ENCODE data around the gene SMAD1. TPM values are rescaled to one million over a fixed set of nuclear protein-coding genes. Genes with fewer than 3 reads are reported as not detected.

SMAD1 gene
- polyA plus RNA-seq, 1 experiment: 64.7 TPM

DNA sequence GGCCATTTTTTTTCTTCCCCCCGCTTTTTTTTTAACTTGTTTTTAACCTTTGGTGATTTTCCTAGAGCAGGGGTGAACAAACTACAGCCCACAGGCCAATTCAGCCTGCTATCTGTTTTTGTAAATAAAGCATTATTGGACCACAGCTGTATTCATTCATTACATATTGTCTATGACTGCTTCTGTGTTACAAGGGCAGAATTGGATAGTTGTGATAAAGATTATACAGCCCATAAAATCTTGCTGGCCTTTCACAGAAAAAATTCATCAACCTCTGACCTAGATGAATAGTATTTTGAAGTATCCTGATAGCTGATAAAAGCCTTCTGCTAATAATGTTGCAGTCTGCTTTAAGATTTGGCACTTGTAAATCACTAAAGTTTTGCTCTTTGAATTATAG is 63.4 kb downstream of the SMAD1 start:
- Histone ChIP-seq H3K9me3 (ENCODE audit: control insufficient read depth, insufficient read depth, low read length) (no peaks in the 10 kb centered on the region), H3K27me3 (ENCODE audit: control insufficient read depth, insufficient read depth, low read length) (no peaks in the 10 kb centered on the region), H3K27ac (ENCODE audit: low read depth, low read length) (no peak overlapping the region), H3K4me3 (ENCODE audit: low read depth, low read length) (no peak overlapping the region)
- no peak for DNase-seq (ENCODE audit: low read depth, low spot score)
- TF ChIP-seq, protein P1, sequence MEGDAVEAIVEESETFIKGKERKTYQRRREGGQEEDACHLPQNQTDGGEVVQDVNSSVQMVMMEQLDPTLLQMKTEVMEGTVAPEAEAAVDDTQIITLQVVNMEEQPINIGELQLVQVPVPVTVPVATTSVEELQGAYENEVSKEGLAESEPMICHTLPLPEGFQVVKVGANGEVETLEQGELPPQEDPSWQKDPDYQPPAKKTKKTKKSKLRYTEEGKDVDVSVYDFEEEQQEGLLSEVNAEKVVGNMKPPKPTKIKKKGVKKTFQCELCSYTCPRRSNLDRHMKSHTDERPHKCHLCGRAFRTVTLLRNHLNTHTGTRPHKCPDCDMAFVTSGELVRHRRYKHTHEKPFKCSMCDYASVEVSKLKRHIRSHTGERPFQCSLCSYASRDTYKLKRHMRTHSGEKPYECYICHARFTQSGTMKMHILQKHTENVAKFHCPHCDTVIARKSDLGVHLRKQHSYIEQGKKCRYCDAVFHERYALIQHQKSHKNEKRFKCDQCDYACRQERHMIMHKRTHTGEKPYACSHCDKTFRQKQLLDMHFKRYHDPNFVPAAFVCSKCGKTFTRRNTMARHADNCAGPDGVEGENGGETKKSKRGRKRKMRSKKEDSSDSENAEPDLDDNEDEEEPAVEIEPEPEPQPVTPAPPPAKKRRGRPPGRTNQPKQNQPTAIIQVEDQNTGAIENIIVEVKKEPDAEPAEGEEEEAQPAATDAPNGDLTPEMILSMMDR (IDR thresholded peaks at IDR 0.05; ENCODE audit: low read depth, low read length): no peak
- POLR2A ChIA-PET: interaction anchor here (0.7 to 1.9 kb wide), 3 partner anchors 20 to 784 kb away, joined by 3 to 10 read pairs (median 6); no protein-coding TSS in a partner anchor
- CTCF ChIA-PET: interaction anchor here (0.6 to 4.3 kb wide), 2 partner anchors 12 to 75 kb away, joined by 3 to 28 read pairs; no protein-coding TSS in a partner anchor

DNA sequence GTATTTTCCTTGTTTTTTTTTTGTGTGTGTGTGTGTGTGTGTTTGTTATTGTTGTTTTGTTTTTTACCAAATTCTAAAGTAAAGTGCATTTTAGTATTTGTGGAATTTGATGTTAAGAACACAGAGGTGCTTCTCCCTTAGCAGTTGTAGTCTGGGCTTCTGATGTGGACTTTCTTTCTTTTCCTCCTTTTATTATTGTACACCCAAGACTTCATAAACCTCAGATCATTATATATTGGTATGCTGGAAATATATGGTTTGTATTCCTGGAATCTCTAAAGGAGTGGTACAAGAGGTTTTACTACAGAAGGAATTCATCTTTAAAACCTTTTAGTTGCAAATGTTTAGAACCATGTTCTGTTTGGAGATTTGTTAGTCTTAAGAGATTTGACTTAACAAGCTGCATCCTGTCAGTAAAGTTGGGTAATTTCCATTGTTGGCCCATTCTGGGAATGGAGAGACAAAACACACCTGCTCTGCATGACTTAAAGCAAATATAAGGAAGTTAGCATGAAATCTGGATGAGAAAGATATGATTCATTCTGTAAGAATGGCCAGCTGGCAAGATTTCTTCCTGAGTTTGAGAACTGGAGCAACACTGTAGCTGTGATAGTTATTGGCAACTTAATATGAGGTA is 64.0 kb downstream of the SMAD1 start:
- Histone ChIP-seq H3K4me3 (ENCODE audit: low read depth, low read length) (no peak overlapping the region), H3K9me3 (ENCODE audit: control insufficient read depth, insufficient read depth, low read length) (no peaks in the 10 kb centered on the region), H3K27ac (ENCODE audit: low read depth, low read length) (no peak overlapping the region), H3K27me3 (ENCODE audit: control insufficient read depth, insufficient read depth, low read length) (no peaks in the 10 kb centered on the region)
- TF ChIP-seq, protein P1 (IDR thresholded peaks at IDR 0.05; ENCODE audit: low read depth, low read length): no peak
- ChIA-PET POLR2A (interaction anchor here (0.7 to 1.9 kb wide), 4 partner anchors 10 to 783 kb away, joined by 3 to 10 read pairs (median 4); no protein-coding TSS in a partner anchor), CTCF (interaction anchor here (4.3 kb wide), 1 partner anchor 12 kb away, joined by 28 read pairs; no protein-coding TSS in a partner anchor)
- DNase-seq (ENCODE audit: low read depth, low spot score): peak; percentile 95

DNA sequence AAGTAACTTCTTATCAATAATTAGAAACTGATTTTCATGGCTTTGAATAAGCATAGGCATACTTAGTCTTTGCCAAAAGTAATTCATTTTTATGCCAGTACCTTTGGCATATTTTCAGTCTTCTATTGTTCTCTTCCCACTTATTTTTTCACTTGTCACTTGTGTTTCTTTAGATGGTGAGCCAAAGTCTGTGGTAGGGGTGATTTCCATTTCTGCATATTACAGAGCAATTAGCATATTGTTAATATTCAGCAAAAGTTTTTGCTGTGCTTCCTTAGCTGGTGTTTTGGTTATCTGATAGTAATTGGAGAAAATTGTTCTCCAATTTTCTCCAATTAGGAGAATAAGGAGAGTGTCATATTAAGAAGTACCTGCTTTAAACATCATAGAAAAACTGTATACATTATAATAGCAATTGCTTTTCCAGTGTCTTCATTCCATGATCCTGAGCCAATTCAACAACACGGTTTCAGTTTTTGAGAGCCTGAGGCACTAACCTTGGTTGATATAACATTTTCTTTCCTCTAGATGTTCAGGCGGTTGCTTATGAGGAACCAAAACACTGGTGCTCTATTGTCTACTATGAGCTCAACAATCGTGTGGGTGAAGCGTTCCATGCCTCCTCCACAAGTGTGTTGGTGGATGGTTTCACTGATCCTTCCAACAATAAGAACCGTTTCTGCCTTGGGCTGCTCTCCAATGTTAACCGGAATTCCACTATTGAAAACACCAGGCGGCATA is 64.7 kb downstream of the SMAD1 start:
- H3K27me3 ChIP-seq (ENCODE audit: control insufficient read depth, insufficient read depth, low read length): no peaks in the 10 kb centered on the region
- H3K27ac ChIP-seq (ENCODE audit: low read depth, low read length): peak overlapping the region; percentile 40
- no peak for DNase-seq (ENCODE audit: low read depth, low spot score)
- no peaks in the 10 kb centered on the region for H3K9me3 ChIP-seq (ENCODE audit: control insufficient read depth, insufficient read depth, low read length)
- CTCF ChIA-PET: interaction anchor here (0.5 to 4.3 kb wide), 2 partner anchors 11 to 391 kb away, joined by 3 to 28 read pairs; no protein-coding TSS in a partner anchor
- POLR2A ChIA-PET: interaction anchor here (0.9 to 1.9 kb wide), 3 partner anchors 9 to 64 kb away, joined by 3 to 10 read pairs (median 6); no protein-coding TSS in a partner anchor
- TF ChIP-seq, protein P1 (IDR thresholded peaks at IDR 0.05; ENCODE audit: low read depth, low read length): no peak
- H3K4me3 ChIP-seq (ENCODE audit: low read depth, low read length): no peak overlapping the region; the same call in 1 of the 2 replicates

DNA sequence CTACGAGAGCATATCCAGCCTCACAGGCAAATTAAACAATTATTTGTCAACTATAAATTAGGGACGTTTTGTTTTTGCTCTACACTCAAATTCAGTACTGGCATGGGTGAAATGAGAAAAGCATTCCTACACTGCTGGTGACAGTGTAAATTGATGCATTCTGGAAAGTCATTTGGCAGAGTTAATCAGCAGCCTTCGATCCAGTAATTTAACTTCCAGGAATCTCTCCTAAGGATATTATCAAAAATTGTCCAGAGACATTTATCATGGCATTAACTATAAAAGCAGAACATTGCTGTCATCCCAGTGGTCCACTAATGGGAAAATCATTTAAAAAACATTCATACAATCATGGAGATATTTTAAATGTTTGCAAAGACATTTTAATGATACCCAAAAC is 70.0 kb downstream of the SMAD1 start:
- H3K4me3 ChIP-seq (ENCODE audit: low read depth, low read length): no peak overlapping the region
- H3K27me3 ChIP-seq (ENCODE audit: control insufficient read depth, insufficient read depth, low read length): no peaks in the 10 kb centered on the region
- TF ChIP-seq, protein P1 (IDR thresholded peaks at IDR 0.05; ENCODE audit: low read depth, low read length): no peak
- no peak for DNase-seq (ENCODE audit: low read depth, low spot score)
- POLR2A ChIA-PET: no interaction called here
- H3K9me3 ChIP-seq (ENCODE audit: control insufficient read depth, insufficient read depth, low read length): no peaks in the 10 kb centered on the region
- CTCF ChIA-PET: no interaction called here
- H3K27ac ChIP-seq (ENCODE audit: low read depth, low read length): no peak overlapping the region

All from AG04450 (cell line).